HepG2 (cell line): Measurements from ENCODE around the gene CD4. TPM values are rescaled to one million over a fixed set of nuclear protein-coding genes. Genes with fewer than 3 reads are reported as not detected.

Source experiments
- BRD4 ChIP-seq: sonication (generic); formaldehyde crosslinking; IDR thresholded peaks from 2 replicates; pipeline ENCODE4 v1.4.0; 2020; ENCODE audit warnings: missing genetic modification reagents
- DNMT1 ChIP-seq: sonication (generic); formaldehyde crosslinking; IDR thresholded peaks from 2 replicates; pipeline ENCODE4 v1.5.1; 2020; ENCODE audit warnings: mild to moderate bottlenecking, missing genetic modification reagents
- HIVEP1 ChIP-seq: sonication (generic); formaldehyde crosslinking; IDR thresholded peaks from 2 replicates; pipeline ENCODE4 v1.4.0; 2020; ENCODE audit warnings: mild to moderate bottlenecking, missing genetic modification reagents
- HMG20A ChIP-seq: IDR thresholded peaks from 2 replicates; pipeline ENCODE4 v1.6.1; 2016; ENCODE audit warnings: borderline replicate concordance
- KAT7 ChIP-seq: IDR thresholded peaks from 2 replicates; pipeline ENCODE4 v1.6.1; 2018; ENCODE audit warnings: borderline replicate concordance, missing compliant biosample characterization
- MAFK ChIP-seq, 2 experiments: IDR thresholded peaks in 1 of 2; conservative IDR thresholded peaks in 1 of 2; 2 replicates each; pipeline ENCODE4 v1.6.1; 2011; ENCODE audit warnings: improper control_type of control experiment in 2 of 2, low read length in 2 of 2
- NCOR1 ChIP-seq: fragments of 200-600 bp; sonication (generic); IDR thresholded peaks from 2 replicates; pipeline ENCODE4 v1.7.0; 2017; ENCODE audit warnings: antibody characterized with exemption, low read length, borderline replicate concordance
- NR2F2 ChIP-seq: IDR thresholded peaks from 2 replicates; pipeline ENCODE4 v1.6.1; 2012; ENCODE audit warnings: low read depth, inconsistent platforms, borderline replicate concordance
- SOX6 ChIP-seq, 2 experiments: fragments of 450-650 bp in 1 of 2; sonication (generic) in 1 of 2; formaldehyde crosslinking in 1 of 2; IDR thresholded peaks; 2 replicates each; pipeline versions ENCODE4 v1.4.0 to v1.6.1; 2017 to 2020; ENCODE audit warnings: antibody characterized with exemption in 1 of 2, mild to moderate bottlenecking in 1 of 2, missing genetic modification reagents in 1 of 2
- ZNF136 ChIP-seq: sonication (generic); formaldehyde crosslinking; IDR thresholded peaks from 2 replicates; pipeline ENCODE4 v1.8.1; 2022; ENCODE audit warnings: low read depth, mild to moderate bottlenecking, moderate library complexity, missing genetic modification reagents
- ZNF292 ChIP-seq: sonication (generic); formaldehyde crosslinking; IDR thresholded peaks from 2 replicates; pipeline ENCODE4 v1.8.1; 2022; ENCODE audit warnings: mild to moderate bottlenecking, low read depth, missing genetic modification reagents, borderline replicate concordance
- ZNF607 ChIP-seq: sonication (generic); formaldehyde crosslinking; IDR thresholded peaks from 2 replicates; pipeline ENCODE4 v1.5.1; 2020; ENCODE audit warnings: missing genetic modification reagents, mild to moderate bottlenecking, borderline replicate concordance
- ZNF652 ChIP-seq: IDR thresholded peaks from 2 replicates; pipeline ENCODE4 v1.6.1; 2016; ENCODE audit warnings: low read depth, borderline replicate concordance
- polyA plus RNA-seq, 8 experiments: library from polyadenylated mRNA; depleted of rRNA in 3 of 8; stranded (reverse) in 7 of 8; unstranded in 1 of 8; fragments of >200 nt; fragmentation: Illumina TruSeq in 4 of 8; extraction: Trizol in 4 of 8; gene quantifications; 2 replicates each; pipeline versions ENCODE4 v1.2.1 to v1.2.3, GENCODE V29; 2011 to 2016; ENCODE audit warnings: low read depth in 4 of 8, missing spikeins in 1 of 8, mixed read lengths in 1 of 8; ENCODE audit not compliant: insufficient read depth in 1 of 8
- total RNA-seq, 5 experiments: library from RNA; depleted of rRNA; stranded (reverse); fragments of >200 nt; fragmentation: Illumina TruSeq; extraction: Trizol; gene quantifications; 2 replicates each; pipeline ENCODE4 v1.2.3, GENCODE V29; 2016; ENCODE audit warnings: low read depth in 1 of 5
- TF ChIP-seq, protein P1 (sequence below): sonication (generic); formaldehyde crosslinking; IDR thresholded peaks from 2 replicates; pipeline ENCODE4 v1.5.1; 2020; ENCODE audit warnings: mild to moderate bottlenecking, missing genetic modification reagents, moderate library complexity
- TF ChIP-seq, protein P2 (sequence below): sonication (generic); formaldehyde crosslinking; IDR thresholded peaks from 2 replicates; pipeline ENCODE4 v1.4.0; 2020; ENCODE audit warnings: mild to moderate bottlenecking, missing genetic modification reagents
- TF ChIP-seq, protein P3 (sequence below): sonication (generic); formaldehyde crosslinking; conservative IDR thresholded peaks from 2 replicates; pipeline ENCODE4 v1.4.0; 2020; ENCODE audit warnings: mild to moderate bottlenecking, missing genetic modification reagents, moderate library complexity
- TF ChIP-seq, protein P4 (sequence below): sonication (generic); formaldehyde crosslinking; IDR thresholded peaks from 2 replicates; pipeline ENCODE4 v1.9.0; 2021; ENCODE audit warnings: missing genetic modification reagents, mild to moderate bottlenecking, borderline replicate concordance

Gene CD4
- total and polyA plus RNA-seq, 2 of the 13 experiments (the other 11 are each of a cell fraction or from before 2014, with no cell fraction given): 0.07 to 0.95 TPM

DNA sequence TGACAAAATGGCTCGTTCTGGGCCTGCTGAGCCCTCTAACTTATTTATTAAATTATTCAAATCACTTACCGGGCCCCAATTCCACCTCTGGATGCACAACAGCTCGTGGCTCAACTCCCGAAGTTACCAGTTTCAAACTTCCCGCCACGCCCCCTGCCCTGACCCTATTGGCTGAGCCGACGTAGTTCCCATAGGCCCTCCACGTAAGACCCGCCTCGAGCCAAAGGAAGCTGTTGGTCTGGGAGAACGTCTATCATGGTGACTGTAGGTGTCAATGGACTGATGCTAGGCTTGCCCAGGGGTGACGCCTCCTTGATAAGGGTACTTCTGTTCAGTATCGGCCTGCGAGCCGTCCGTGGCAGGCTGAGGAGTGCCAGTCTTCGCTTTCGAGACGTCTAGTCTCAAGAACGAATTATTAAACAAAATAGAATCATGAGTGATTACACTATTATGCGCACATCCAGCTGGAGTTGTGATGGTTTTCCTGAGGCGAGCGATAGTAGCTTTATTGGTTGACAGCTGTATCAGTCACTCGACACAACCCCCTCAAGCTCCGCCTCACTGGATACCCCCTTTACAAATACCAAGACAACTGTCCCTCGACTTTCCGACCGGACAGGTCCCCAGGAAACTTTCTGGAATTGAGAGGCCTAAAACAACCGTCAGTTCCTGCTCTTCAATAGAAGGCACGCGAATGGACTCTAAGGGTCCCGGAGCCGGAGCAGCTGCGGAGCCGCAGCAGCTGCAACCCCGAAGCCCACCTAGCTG is 62.0 kb downstream of the CD4 start, which contains the start of gene CDCA3 (continued):
- TF ChIP-seq NCOR1 (no peak; the same call in 1 of the 2 replicates), NR2F2 (no peak), HMG20A (CRISPR knock-in tag) (no peak), ZNF652 (CRISPR knock-in tag) (no peak), ZNF292 (CRISPR knock-in tag) (no peak), MAFK (conservative IDR thresholded peaks at IDR 0.05 in 1 of 2, IDR thresholded peaks at IDR 0.05 in 1 of 2; ENCODE audit: low read length in 2 of 2) (no peak), BRD4 (CRISPR knock-in tag) (no peak), ZNF136 (CRISPR knock-in tag) (0 out of 2 replicates have a peak, but pooled peaks have one; percentile 17), ZNF607 (CRISPR knock-in tag) (no peak), DNMT1 (no peak), HIVEP1 (no peak), SOX6 (IDR thresholded peaks at IDR 0.05) (no peak), SOX6 (CRISPR knock-in tag; IDR thresholded peaks at IDR 0.05) (0 out of 2 replicates have a peak, but pooled peaks have one; percentile 18), KAT7 (CRISPR knock-in tag) (no peak)
- TF ChIP-seq, protein P1, sequence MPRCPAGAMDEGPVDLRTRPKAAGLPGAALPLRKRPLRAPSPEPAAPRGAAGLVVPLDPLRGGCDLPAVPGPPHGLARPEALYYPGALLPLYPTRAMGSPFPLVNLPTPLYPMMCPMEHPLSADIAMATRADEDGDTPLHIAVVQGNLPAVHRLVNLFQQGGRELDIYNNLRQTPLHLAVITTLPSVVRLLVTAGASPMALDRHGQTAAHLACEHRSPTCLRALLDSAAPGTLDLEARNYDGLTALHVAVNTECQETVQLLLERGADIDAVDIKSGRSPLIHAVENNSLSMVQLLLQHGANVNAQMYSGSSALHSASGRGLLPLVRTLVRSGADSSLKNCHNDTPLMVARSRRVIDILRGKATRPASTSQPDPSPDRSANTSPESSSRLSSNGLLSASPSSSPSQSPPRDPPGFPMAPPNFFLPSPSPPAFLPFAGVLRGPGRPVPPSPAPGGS (CRISPR knock-in tag): 0 out of 2 replicates have a peak, but pooled peaks have one; percentile 4
- TF ChIP-seq, protein P2, sequence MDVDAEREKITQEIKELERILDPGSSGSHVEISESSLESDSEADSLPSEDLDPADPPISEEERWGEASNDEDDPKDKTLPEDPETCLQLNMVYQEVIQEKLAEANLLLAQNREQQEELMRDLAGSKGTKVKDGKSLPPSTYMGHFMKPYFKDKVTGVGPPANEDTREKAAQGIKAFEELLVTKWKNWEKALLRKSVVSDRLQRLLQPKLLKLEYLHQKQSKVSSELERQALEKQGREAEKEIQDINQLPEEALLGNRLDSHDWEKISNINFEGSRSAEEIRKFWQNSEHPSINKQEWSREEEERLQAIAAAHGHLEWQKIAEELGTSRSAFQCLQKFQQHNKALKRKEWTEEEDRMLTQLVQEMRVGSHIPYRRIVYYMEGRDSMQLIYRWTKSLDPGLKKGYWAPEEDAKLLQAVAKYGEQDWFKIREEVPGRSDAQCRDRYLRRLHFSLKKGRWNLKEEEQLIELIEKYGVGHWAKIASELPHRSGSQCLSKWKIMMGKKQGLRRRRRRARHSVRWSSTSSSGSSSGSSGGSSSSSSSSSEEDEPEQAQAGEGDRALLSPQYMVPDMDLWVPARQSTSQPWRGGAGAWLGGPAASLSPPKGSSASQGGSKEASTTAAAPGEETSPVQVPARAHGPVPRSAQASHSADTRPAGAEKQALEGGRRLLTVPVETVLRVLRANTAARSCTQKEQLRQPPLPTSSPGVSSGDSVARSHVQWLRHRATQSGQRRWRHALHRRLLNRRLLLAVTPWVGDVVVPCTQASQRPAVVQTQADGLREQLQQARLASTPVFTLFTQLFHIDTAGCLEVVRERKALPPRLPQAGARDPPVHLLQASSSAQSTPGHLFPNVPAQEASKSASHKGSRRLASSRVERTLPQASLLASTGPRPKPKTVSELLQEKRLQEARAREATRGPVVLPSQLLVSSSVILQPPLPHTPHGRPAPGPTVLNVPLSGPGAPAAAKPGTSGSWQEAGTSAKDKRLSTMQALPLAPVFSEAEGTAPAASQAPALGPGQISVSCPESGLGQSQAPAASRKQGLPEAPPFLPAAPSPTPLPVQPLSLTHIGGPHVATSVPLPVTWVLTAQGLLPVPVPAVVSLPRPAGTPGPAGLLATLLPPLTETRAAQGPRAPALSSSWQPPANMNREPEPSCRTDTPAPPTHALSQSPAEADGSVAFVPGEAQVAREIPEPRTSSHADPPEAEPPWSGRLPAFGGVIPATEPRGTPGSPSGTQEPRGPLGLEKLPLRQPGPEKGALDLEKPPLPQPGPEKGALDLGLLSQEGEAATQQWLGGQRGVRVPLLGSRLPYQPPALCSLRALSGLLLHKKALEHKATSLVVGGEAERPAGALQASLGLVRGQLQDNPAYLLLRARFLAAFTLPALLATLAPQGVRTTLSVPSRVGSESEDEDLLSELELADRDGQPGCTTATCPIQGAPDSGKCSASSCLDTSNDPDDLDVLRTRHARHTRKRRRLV (CRISPR knock-in tag): no peak
- TF ChIP-seq, protein P3, sequence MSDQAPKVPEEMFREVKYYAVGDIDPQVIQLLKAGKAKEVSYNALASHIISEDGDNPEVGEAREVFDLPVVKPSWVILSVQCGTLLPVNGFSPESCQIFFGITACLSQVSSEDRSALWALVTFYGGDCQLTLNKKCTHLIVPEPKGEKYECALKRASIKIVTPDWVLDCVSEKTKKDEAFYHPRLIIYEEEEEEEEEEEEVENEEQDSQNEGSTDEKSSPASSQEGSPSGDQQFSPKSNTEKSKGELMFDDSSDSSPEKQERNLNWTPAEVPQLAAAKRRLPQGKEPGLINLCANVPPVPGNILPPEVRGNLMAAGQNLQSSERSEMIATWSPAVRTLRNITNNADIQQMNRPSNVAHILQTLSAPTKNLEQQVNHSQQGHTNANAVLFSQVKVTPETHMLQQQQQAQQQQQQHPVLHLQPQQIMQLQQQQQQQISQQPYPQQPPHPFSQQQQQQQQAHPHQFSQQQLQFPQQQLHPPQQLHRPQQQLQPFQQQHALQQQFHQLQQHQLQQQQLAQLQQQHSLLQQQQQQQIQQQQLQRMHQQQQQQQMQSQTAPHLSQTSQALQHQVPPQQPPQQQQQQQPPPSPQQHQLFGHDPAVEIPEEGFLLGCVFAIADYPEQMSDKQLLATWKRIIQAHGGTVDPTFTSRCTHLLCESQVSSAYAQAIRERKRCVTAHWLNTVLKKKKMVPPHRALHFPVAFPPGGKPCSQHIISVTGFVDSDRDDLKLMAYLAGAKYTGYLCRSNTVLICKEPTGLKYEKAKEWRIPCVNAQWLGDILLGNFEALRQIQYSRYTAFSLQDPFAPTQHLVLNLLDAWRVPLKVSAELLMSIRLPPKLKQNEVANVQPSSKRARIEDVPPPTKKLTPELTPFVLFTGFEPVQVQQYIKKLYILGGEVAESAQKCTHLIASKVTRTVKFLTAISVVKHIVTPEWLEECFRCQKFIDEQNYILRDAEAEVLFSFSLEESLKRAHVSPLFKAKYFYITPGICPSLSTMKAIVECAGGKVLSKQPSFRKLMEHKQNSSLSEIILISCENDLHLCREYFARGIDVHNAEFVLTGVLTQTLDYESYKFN (CRISPR knock-in tag): peak; percentile 4; the same call in 1 of the 2 replicates
- TF ChIP-seq, protein P4, sequence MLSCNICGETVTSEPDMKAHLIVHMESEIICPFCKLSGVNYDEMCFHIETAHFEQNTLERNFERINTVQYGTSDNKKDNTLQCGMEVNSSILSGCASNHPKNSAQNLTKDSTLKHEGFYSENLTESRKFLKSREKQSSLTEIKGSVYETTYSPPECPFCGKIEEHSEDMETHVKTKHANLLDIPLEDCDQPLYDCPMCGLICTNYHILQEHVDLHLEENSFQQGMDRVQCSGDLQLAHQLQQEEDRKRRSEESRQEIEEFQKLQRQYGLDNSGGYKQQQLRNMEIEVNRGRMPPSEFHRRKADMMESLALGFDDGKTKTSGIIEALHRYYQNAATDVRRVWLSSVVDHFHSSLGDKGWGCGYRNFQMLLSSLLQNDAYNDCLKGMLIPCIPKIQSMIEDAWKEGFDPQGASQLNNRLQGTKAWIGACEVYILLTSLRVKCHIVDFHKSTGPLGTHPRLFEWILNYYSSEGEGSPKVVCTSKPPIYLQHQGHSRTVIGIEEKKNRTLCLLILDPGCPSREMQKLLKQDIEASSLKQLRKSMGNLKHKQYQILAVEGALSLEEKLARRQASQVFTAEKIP: no peak
